Nephron (organoid): ENCODE results near the gene ERMARD.

Experiments
- H3K27ac Mint-ChIP-seq, 3 experiments: 2 replicates each; pipeline ENCODE4 v1.8.0; 2020; ENCODE audit warnings: mixed read lengths in 3 of 3, mild to moderate bottlenecking in 2 of 3, moderate library complexity in 1 of 3
- H3K27me3 Mint-ChIP-seq: 2 replicates; pipeline ENCODE4 v1.8.0; 2021; ENCODE audit warnings: low read depth, mild to moderate bottlenecking, moderate library complexity, mixed read lengths
- H3K36me3 Mint-ChIP-seq: 2 replicates; pipeline ENCODE4 v1.8.0; 2020; ENCODE audit warnings: low read depth, mixed read lengths
- H3K4me1 Mint-ChIP-seq: 2 replicates; pipeline ENCODE4 v1.8.0; 2020; ENCODE audit warnings: mixed read lengths
- H3K4me3 Mint-ChIP-seq, 3 experiments: 2 replicates each; pipeline ENCODE4 v1.8.0; 2020; ENCODE audit warnings: mild to moderate bottlenecking in 3 of 3, mixed read lengths in 3 of 3, moderate library complexity in 2 of 3
- H3K9me3 Mint-ChIP-seq: 2 replicates; pipeline ENCODE4 v1.8.0; 2020; ENCODE audit warnings: mixed read lengths
- CTCF ChIP-seq, 3 experiments: fragments of 200-600 bp; sonication (generic); IDR thresholded peaks; one replicate each; pipeline ENCODE4 v1.5.0; 2021; ENCODE audit warnings: antibody characterized with exemption in 3 of 3; ENCODE audit not compliant: unreplicated experiment in 3 of 3

ERMARD gene

GRCh38 chr6:169722362-169723199 lies 28.8 kb upstream of the ERMARD start:
- Mint-ChIP-seq H3K4me1 (peaks cover 42% of the 10 kb centered on the region), H3K4me3 (peak overlapping the region; percentile 90 to 97 (median 96))

GRCh38 chr6:169723200-169723909 lies 28.1 kb upstream of the ERMARD start:
- peaks cover 42% of the 10 kb centered on the region for H3K4me1 Mint-ChIP-seq
- H3K27me3 Mint-ChIP-seq = no peaks in the 10 kb centered on the region
- peak overlapping the region; percentile 90 to 97 (median 96) for H3K4me3 Mint-ChIP-seq
- H3K27ac Mint-ChIP-seq = peak overlapping the region; percentile 84 to 96 (median 90)
- H3K9me3 Mint-ChIP-seq = no peaks in the 10 kb centered on the region
- TF ChIP-seq CTCF (IDR thresholded peaks at IDR 0.05; ENCODE audit: unreplicated experiment in 3 of 3) = no peak
- peaks cover 8% of the 10 kb centered on the region for H3K36me3 Mint-ChIP-seq

More at GRCh38 chr6:169722362-169723199, 28.8 kb upstream of the ERMARD start:
- peak overlapping the region; percentile 84 to 96 (median 90) for H3K27ac Mint-ChIP-seq
- no peaks in the 10 kb centered on the region for H3K9me3 Mint-ChIP-seq
- peaks cover 8% of the 10 kb centered on the region for H3K36me3 Mint-ChIP-seq
- H3K27me3 Mint-ChIP-seq = no peaks in the 10 kb centered on the region
- TF ChIP-seq CTCF (IDR thresholded peaks at IDR 0.05; ENCODE audit: unreplicated experiment in 3 of 3) = no peak

- H3K27me3 Mint-ChIP-seq = no peaks in the 10 kb centered on the region
- H3K4me3 Mint-ChIP-seq = peak overlapping the region; percentile 58 to 71 (median 63)
- H3K36me3 Mint-ChIP-seq = peaks cover 8% of the 10 kb centered on the region
- no peak overlapping the region for H3K27ac Mint-ChIP-seq
- peaks cover 42% of the 10 kb centered on the region for H3K4me1 Mint-ChIP-seq
- no peak for TF ChIP-seq CTCF (IDR thresholded peaks at IDR 0.05; ENCODE audit: unreplicated experiment in 3 of 3)
- no peaks in the 10 kb centered on the region for H3K9me3 Mint-ChIP-seq
These were observed 27.4 kb upstream of the ERMARD start for GRCh38 chr6:169723991-169724493.

- Mint-ChIP-seq H3K27me3 (no peaks in the 10 kb centered on the region), H3K4me3 (peak within 1 kb of the TSS; percentile 90 to 97 (median 96)), H3K9me3 (no peaks in the 10 kb centered on the region), H3K36me3 (peaks cover 5% of the 10 kb centered on the region), H3K4me1 (peaks cover 42% of the 10 kb centered on the region), H3K27ac (peak within 1 kb of the TSS; percentile 97 to 98 (median 98))
- TF ChIP-seq CTCF (IDR thresholded peaks at IDR 0.05; ENCODE audit: unreplicated experiment in 3 of 3) = no peak
These were observed 26.8 kb upstream of the ERMARD start, which contains the start of gene PHF10 for GRCh38 chr6:169724494-169725124. TSS of gene PHF10 (minus strand) at chr6:169724500. CDS start at chr6:169723931, 569 bp downstream.

- peaks cover 39% of the 10 kb centered on the region for H3K4me1 Mint-ChIP-seq
- TF ChIP-seq CTCF (IDR thresholded peaks at IDR 0.05; ENCODE audit: unreplicated experiment in 3 of 3) = no peak
- H3K27me3 Mint-ChIP-seq = no peaks in the 10 kb centered on the region
- no peaks in the 10 kb centered on the region for H3K9me3 Mint-ChIP-seq
- peaks cover under 1% of the 10 kb centered on the region for H3K36me3 Mint-ChIP-seq
- peak overlapping the region; percentile 97 to 98 (median 98) for H3K27ac Mint-ChIP-seq
- H3K4me3 Mint-ChIP-seq = peak overlapping the region; percentile 87 to 96 (median 92)
These were observed 26.0 kb upstream of the ERMARD start for GRCh38 chr6:169725125-169726048.
